Nucleus accumbens (tissue), 56 donors: ENCODE data around the gene ROMO1.

ENCODE experiments used
- DNase-seq, 56 donors: peaks; one replicate each; lab custom pipeline; 2025; lab: John Stamatoyannopoulos, UW

Gene ROMO1

DNA sequence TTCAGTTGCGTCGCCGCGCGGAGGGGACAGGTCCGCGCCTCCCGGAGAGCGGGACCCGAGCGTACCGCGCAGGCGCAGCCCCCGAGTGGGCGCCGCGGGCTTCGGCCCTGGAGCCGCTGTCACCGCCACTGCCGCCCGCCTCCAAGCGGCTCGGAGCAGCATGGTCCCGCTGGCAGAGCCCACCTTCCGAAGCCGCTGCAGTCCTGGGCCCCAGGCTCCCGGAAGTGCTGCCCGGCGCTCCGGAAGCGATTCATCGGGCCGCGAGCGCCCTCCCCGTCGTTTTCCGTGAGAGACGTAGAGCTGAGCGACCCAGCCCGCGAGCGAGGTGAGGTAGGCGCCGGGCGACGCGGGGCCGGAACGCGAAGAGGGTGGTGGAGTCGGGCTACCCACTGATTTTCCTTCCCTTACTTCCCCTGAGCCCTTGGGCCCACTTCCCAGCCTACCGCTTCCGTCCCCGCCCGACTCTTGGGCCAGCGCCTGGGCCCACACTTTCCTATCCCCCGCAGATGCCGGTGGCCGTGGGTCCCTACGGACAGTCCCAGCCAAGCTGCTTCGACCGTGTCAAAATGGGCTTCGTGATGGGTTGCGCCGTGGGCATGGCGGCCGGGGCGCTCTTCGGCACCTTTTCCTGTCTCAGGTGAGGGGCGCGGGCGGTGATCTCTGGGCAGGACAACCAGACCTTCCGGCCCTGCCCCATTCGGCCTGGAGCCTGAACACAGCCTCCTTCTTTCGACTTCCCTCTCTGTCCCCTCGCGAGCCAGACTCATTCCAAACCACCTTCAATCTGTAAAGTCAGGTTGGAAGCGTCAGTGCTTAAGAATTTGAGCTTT lies at the start of gene ROMO1, which contains the start of gene NFS1:
ROMO1 (plus strand) TSS at position 279 of the 830 bp plus-strand sequence; CDS start at position 507, 228 bp downstream.
NFS1 (minus strand) TSS at position 226 of the 830 bp plus-strand sequence; CDS start at position 162, 64 bp downstream.
- DNase-seq: peak in 55 of 56 donors; percentile 10 to 92 (median 75)

DNA sequence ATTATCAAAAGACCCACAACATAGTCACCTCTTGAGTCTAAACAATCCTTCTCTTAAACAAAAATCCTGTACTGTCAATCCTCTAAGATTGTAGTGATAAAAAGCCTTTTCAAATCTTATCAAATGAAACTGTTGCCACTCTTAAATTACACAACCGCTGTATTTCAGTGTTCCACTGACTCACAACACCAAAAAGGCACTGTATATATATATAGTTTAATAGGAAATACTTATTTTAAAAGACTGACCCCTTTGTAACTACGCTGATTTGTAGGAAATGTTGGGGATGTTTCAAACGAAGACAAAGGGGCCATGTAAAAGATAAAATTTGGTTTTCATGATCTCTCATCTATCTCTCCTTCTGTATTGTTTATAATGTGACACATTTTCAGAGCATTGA lies 48.6 kb upstream of the ROMO1 start:
- DNase-seq: no peak

DNA sequence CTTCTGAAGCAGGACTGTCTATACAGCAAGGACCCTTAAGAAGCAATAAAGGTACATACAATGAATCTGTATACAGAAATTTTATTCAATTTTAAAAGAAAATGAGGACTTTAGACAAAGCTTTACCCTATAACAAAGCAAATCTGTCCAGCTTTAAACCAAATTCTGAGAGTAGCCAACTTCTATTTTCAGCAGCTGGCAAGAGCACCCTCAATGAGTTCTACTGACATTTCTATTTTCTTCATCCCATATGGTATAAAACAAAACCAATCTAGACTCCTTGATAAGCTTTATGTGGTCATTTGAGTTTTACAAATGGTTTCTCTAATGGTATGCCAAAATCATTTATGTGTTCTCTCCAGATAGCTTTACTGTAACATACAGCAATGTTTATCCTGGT lies 47.2 kb upstream of the ROMO1 start:
- no peak for DNase-seq

DNA sequence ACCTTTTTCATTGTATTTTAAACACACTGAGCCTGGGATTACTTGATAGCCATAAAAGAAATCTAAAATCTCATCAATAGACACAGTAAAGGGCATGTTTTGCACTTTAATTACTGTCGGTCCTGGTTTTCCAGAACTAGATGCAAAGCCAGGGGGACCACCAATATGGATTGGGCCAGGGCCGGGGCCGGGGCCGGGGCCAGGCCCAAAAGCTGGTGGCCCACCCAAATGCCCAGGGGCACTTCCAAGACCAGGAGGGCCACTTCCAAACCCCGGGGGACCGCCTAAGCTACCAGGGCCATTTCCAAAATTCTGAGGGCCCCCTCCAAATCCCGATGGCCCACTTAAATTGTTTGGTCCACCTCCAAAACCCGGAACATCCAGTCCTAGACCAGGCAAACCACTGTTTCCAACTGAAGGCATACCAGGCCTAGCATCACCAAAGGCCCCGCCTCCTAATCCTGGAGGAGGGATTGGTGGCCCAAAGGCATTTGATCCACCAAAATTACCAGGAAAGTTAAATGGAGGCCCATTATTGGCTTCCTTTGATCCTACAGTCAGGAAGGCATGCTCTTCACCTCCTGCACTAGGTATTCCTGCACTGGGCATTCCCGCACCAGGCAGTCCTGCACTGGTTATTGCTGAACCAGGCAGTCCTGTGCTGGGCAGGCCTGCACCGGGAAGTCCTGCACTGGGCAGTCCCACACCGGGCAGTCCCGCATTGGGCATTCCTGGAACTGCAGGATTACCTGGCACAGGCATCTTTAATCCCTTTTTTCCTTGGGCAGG lies 46.4 kb upstream of the ROMO1 start:
- DNase-seq: no peak

DNA sequence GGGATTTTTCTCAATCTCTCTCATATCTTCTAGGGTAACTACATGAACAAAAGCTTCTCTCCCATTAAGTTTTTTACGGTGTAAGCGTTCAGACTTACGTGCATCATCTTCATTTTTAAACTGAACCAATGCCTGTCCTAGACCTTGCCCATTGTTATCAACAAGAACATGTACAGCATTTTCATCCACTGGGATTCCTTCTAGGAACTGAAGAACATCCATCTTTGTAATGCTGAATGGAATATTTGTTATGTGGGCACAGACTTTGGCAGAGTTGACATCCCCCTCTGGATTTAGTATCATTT lies 45.8 kb upstream of the ROMO1 start:
- no peak for DNase-seq

DNA sequence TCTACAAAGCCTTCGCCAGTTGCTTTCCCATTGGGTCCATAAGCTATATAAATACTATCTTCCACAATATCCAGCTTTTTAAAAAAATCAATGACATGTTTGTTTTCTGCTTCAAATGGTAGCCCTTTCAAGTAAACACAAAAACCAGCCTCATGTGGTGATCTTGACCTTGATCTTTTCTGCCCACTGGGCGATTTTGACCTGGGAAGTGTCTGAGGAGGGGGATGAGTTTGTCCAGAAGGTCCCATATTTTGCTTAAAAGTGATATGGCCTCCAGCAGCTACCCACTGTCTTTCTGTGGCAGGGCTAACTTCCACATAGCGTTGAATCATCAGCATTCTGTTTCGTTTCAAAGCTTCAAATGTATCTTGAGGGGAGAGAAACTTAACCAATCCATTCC lies 45.3 kb upstream of the ROMO1 start:
- DNase-seq: no peak

DNA sequence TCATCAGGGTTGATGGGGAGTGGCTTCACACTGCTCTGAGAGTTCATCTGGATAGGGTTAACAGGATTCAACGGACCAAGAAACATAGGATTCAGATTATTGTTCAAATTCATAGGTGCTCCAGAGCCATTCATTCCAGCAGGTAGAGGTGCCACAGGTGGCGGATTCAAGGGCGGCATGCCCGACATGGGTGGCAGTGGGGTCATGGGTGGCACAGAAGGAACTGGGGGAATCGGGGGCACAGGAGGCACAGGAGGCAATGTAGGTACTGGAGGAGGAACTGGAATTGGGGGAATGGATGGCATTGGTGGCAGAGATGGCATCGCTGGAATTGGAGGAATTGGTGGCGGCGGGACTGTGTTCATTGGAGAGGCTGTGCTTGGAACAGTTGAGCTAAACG lies 44.8 kb upstream of the ROMO1 start:
- DNase-seq: no peak

DNA sequence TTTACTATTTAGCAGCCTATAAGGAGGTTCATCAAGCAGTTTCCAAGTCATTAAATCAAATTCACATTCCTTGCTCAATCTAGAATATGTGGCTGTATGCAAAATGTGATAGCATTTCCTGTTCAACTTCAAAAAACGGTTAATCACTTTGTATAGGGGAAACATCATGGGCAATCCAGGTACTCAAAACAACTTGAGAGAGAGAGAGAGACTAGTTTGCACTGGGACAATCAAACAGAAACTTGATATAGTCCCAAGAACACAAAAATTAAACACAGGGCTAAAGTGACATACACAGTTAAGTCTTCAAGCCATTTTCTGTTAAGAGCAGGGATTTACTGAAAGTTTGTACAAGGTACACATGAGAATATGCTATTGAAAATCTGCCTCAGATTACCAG lies 41.9 kb upstream of the ROMO1 start:
- DNase-seq: no peak

DNA sequence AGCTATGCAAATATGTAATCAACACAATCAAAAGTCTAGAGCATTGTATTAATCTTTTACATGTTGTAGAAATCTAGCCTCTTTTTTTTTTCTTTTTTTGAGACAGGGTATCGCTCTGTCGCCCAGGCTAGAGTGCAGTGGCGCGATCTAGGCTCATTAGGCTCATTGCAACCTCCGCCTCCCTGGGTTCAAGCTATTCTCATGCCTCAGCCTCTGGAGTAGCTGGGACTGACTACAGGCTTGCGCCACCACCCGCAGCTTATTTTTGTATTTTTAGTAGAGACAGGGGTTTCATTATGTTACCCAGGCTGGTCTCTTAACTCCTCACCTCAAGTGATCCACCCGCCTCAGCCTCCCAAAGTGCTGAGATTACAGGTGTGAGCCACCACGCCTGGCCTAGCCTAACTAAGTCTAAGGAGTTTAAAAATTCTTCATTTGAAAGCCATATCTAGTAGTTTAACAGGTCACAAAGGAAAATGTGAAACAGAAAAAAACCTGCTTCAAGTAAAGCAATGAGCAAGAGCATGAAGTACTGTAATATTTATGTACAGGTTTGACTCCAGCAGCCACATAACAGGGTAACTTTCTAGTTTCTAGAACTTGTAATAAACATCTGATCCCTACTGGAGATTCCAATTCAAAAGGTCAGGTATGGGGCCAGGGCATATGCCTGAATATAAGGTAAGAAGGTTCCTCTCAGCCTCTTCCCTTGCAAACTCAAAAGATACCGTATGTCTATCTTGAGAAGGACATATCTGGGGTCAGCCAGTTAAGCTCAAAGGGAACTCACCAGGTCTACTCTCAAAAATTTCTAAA lies 38.9 kb upstream of the ROMO1 start:
- DNase-seq: no peak

DNA sequence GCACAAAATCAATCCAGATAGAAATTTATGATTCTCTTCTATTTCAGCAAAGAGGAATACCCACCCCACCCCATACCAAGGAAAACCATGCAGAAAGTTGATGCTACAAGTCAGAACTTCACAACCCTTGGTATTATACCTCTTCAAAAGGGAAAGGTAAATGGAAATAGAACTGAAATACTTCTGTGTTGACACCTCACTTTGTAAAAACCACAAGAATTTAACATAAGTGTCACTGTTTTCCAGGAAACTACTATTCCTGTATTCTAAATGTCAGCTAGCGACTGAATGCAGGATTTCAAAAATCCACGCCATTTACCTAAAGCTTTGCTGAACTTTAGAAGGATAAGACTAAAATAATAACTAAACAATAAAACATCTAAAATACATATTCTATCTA lies 38.2 kb upstream of the ROMO1 start:
- DNase-seq: no peak

DNA sequence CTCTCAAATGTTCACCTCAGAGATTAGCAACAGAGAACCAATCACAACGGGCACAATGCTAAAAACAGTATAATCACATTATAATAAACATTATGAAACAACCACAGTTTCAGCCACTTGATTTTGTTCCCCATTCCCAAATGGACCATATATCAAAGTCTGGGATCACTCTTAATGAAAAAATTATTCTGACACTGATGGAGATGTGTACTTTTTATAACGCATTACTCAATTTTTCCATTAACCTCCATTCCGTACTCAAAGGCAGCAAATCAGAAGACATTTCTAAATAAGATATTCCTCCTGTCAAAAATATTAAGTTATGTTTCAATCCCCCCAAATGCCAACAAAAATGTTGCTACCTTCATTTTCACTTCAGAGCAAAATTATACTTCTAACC lies 37.3 kb upstream of the ROMO1 start:
- DNase-seq: no peak

DNA sequence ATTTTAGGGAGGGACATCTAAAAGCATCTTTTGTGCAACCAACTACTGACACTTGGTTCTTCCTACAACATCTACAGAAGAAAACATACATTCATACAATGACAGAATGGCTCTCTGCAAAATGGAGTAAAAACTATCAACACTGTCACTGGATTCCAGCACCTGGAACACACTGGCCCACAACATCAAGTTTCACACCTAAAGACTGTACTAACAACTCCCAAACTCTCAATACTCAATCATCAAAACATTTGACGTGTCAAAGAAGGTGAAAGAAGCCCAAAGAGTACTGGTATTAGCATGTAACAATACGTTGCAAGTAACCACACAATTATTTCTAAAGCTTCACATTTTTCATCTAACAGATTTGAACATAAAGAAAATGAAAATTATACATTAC lies 36.7 kb upstream of the ROMO1 start:
- no peak for DNase-seq

DNA sequence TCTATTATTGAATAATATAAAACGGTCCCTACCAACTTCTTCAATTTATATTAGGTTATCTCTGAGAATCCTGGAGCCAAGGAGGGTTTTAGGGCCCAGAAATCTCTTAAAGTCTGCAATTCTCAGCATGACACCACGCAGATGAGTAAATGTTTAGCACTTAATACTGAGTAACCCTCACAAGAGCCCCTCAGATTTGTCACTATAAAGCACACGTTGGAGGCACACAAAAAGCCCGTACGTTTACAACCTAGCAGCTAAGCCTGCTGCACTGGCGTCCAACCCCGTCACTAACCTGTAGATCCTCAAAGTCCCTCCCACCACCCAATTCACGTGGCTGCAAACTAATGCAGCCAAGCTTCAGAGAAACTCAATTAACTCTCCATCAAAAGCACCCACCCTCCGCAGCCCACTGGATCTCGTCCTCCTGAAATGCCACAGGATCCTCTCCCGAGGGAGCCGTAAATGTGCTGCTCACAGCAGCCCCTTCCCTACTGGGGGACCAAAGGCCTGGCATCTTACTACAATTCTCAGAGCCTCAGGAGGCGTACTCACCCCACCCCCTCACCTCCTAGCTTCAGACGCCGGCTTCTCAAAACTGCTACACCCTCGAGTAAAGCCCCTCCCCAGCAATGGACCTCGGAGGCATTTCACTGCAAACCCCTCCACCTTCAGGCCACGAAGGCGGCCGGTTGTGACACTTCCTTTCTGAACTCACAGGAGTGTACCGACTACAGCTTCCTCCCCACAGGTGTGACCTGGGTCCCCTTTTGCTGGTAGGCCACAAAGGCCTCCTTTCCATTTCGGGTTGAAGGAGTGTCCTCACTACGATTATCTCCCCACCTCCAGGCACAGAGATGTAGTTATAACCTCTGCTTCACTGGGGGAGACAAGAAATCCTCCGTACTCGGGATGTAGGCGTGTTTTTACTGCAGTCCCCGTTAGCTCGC lies 35.4 kb upstream of the ROMO1 start:
- DNase-seq: peak in 41 of 56 donors; percentile 6 to 70 (median 35)

DNA sequence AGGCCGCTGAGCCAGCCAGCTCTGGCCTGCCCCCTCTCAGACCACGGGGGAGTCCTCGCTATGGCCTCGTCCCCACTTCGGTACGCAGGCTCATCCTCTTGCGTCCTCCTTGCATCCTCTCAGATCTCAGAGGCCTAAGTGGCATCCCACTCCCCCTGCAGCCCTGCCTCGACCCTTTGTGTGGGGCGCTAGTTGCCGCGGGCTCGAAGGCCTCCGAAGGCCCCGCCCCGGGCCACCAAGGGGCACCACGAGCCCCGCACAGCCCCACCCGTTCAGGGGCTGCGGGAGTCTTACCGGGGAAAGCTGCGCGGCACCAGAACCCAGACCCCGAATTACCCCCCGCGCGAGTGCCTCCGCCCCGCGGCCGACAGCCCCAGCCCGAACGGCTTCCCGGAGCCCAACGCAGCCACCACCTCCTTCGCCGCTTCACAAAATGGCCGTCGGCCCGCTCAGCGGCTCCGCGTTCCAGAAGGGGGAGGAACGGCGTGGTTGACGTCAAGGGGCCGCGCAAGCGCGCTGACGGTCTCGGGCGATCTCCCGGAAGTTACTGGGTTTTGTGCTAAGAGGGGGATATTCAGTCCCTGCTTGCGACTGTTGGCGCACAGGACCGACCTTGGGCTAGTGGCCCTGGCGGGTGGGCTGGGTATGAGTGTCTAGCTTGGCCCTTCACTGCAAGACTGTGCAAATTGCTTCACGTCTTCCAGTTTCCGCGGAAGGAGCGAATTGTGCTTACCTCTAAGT lies 34.6 kb upstream of the ROMO1 start, which contains the start of the genes CPNE1 and RBM12:
CPNE1 (minus strand) TSS at position 435 of the 741 bp plus-strand sequence. CDS start 31,977 bp downstream, outside the sequence.
RBM12 (minus strand) TSS at position 435 of the 741 bp plus-strand sequence. CDS start 9,578 bp downstream, outside the sequence.
- peak; percentile 20 to 95 (median 89) for DNase-seq

DNA sequence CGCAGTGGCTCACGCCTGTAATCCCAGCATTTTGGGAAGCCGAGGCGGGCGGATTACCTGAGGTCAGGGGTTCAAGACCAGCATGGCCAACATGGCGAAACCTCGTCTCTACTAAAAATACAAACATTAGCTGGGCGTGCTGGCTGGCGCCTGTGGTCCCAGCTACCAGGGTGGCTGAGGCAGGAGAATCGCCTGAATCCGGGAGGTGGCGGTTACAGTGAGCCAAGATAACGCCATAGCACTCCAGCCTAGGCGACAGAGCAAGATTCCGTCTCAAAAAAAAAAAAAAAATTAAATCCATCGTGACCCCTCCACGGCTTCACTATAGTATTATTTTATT lies 33.3 kb upstream of the ROMO1 start:
- no peak for DNase-seq

DNA sequence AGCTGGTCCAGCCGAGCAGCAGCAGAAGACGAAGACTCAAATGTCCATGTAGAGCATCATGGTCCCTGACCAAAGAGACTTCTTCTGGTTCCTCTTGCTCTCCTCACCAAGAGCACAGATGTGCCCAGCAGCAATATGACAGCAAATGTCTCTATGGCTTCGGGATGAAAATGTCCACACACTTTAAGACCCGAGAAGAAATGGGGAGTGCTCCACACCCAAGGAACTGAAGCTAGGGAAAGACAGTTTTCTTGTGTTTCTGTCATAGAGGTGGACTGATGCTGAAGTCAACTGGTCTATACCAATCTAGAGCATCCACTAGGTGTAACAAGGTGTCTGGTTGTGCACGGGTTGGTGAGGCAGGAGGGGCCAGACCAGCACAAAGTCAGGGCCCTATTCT lies 30.0 kb upstream of the ROMO1 start:
- DNase-seq: no peak

DNA sequence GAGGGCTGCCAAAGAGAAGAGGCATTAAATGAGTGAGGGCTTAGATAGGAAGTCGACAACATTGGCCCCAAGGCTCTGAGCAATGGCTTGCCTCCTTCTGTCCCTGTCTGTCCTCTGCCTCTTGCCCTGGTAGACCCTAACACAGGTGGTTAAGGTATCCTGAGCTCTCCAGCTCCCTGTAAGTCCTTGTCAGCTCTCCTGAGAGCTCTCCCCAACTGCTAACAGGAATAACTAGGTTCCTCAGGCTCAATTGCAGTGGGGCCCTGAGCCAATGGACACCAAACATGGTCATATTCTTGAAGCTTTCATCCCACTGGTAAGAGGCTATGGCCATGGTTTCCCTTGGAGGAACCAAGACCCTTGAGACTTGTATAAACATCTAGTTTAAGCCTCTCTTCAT lies 29.5 kb upstream of the ROMO1 start:
- DNase-seq: no peak

DNA sequence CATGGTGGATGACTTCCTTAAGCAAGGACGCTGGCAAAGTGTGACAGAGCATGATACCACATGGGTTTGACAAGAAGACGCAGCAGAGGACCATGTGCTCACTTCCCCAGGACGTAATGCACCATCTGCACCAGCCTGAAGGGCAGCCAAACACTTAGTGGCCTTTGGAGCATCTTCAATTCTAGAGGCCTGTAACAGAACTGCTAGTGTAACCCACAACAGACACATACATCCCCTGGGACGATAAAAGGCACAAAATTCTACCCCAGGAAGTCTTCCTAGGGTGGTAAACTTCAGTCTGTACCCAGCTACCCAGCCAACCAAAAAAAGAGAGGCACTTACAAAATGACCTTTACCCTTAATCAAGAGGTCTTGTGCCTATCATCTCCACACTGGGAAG lies 25.3 kb upstream of the ROMO1 start:
- DNase-seq: no peak

DNA sequence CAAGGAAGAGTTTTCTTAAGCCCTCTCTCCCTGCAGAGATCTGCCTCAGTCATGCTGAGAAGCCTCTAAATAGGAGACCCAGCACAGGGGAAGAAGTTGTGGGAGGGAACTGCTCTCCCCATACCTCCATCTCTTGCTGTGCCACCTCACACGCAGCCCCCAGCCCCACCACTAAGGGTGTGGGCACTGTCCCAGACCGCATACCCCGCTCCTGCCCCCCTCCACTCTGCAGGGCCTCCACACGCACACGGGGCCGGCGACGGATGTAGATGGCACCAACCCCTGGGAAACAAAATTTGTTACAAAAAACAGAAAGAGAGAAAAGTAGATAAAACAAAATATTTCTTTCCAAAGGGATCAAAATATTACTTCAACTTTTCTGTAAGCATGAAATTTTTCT lies 24.3 kb upstream of the ROMO1 start:
- no peak for DNase-seq
